ENCODE data around the gene RAB27A.

DNA sequence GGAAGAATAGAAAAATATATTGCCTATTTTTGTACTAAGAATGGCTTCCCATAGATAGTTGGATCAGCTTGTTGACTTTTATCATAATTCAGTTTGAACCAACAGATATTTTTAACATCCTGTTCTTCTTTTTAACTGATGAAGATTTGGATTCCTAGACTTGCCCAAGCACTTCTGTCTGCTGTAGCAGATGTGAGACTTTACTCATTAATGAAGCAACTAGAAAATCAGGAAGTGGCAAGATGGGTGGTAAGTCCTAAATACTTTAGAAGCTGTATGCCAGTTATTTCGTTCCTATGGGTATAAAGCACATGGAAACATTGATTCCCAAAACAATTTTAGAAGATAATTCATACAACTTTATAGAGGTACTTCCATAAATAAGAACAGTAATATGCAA, 37.8 kb upstream of the RAB27A start:
- TF ChIP-seq, protein P1, sequence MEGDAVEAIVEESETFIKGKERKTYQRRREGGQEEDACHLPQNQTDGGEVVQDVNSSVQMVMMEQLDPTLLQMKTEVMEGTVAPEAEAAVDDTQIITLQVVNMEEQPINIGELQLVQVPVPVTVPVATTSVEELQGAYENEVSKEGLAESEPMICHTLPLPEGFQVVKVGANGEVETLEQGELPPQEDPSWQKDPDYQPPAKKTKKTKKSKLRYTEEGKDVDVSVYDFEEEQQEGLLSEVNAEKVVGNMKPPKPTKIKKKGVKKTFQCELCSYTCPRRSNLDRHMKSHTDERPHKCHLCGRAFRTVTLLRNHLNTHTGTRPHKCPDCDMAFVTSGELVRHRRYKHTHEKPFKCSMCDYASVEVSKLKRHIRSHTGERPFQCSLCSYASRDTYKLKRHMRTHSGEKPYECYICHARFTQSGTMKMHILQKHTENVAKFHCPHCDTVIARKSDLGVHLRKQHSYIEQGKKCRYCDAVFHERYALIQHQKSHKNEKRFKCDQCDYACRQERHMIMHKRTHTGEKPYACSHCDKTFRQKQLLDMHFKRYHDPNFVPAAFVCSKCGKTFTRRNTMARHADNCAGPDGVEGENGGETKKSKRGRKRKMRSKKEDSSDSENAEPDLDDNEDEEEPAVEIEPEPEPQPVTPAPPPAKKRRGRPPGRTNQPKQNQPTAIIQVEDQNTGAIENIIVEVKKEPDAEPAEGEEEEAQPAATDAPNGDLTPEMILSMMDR (IDR thresholded peaks at IDR 0.05; ENCODE audit: insufficient read depth, low read depth, low read length) = no peak
- TF ChIP-seq EZH2 (IDR thresholded peaks at IDR 0.05; ENCODE audit: insufficient read depth, low read length) = no peak

Data from astrocyte (in vitro differentiated cells and primary cell).